ENCODE data around the gene USP3. TPM values are rescaled to one million over a fixed set of nuclear protein-coding genes. Genes with fewer than 3 reads are reported as not detected.

USP3 gene
- total and polyA plus RNA-seq, 2 of the 4 experiments (the other 2 are of a cell fraction), result 17.3 to 52.3 TPM

GRCh38 chr15:63640146-63640545, 135.8 kb downstream of the USP3 start:
- CTCF ChIA-PET, result interaction anchor here (0.6 kb wide), 1 partner anchor 36 kb away, joined by 3 read pairs; no protein-coding TSS in a partner anchor
- dilution Hi-C loops (cut with HindIII; ENCODE audit: low sequenced_read_pairs, unreplicated experiment), result no loop called here
- BruUV-seq (replicated peaks), result no TSS peak

More at GRCh38 chr15:63640146-63640545, 135.8 kb downstream of the USP3 start:
- Histone ChIP-seq H2BK15ac (ENCODE audit: low read depth, low read length) (no peak overlapping the region), H3K14ac (replicated peaks; ENCODE audit: low read depth, low read length) (no peak overlapping the region), H3K4me1 (ENCODE audit: control insufficient read depth, insufficient read depth, low read length) (peaks cover 3% of the 10 kb centered on the region; the same call in 1 of the 2 replicates), H3K4me2 (ENCODE audit: low read depth, low read length) (no peak overlapping the region), H3K23ac (ENCODE audit: low read depth, low read length) (no peak overlapping the region), H3K4ac (ENCODE audit: low read depth, low read length) (no peak overlapping the region), H4K91ac (ENCODE audit: insufficient read depth, low read depth, low read length) (no peak overlapping the region), H4K20me1 (ENCODE audit: insufficient read depth, low read length) (no peaks in the 10 kb centered on the region), H3K27me3 (ENCODE audit: control insufficient read depth, insufficient read depth, low read length) (no peaks in the 10 kb centered on the region), H2BK5ac (ENCODE audit: low read depth, low read length, poor library complexity, severe bottlenecking) (no peak overlapping the region), H2AFZ (replicated peaks; ENCODE audit: low read length, poor library complexity) (no peak overlapping the region), H3K56ac (ENCODE audit: extremely low read depth, insufficient read depth, low read length) (no peak overlapping the region), H3K9ac (ENCODE audit: low read depth, low read length) (no peak overlapping the region), H3K27ac (ENCODE audit: insufficient read depth, low read length) (no peak overlapping the region), H4K8ac (ENCODE audit: low read depth in 2 of 2, low read length in 2 of 2) (no peak overlapping the region), H2BK120ac (ENCODE audit: low read depth, low read length) (no peak overlapping the region), H3K9me3 (ENCODE audit: control insufficient read depth, insufficient read depth, low read length) (no peaks in the 10 kb centered on the region), H3K18ac (ENCODE audit: low read depth, low read length) (no peak overlapping the region), H2BK20ac (ENCODE audit: low read depth, low read length) (no peak overlapping the region), H2AK5ac (ENCODE audit: low read depth, low read length) (no peak overlapping the region), H3K36me3 (ENCODE audit: control insufficient read depth, insufficient read depth, low read length) (peaks cover 18% of the 10 kb centered on the region), H2AK9ac (replicated peaks; ENCODE audit: low read depth, low read length, poor library complexity) (no peak overlapping the region), H3K4me3 (ENCODE audit: insufficient read depth, low read depth, low read length) (no peak overlapping the region), H3K9me1 (ENCODE audit: insufficient read depth, low read length) (peaks cover 6% of the 10 kb centered on the region; the same call in 1 of the 2 replicates), H3K79me1 (ENCODE audit: low read depth in 1 of 2, low read length in 2 of 2) (no peaks in the 10 kb centered on the region), H4K5ac (ENCODE audit: low read depth, low read length) (no peak overlapping the region)
- TF ChIP-seq CHD1 (IDR thresholded peaks at IDR 0.05; ENCODE audit: low read depth, low read length) (no peak), RCOR1 (IDR thresholded peaks at IDR 0.05; ENCODE audit: insufficient replicate concordance, low read length) (no peak), MXI1 (IDR thresholded peaks at IDR 0.05; ENCODE audit: borderline replicate concordance, low read depth, low read length) (no peak), FOS (IDR thresholded peaks at IDR 0.05; ENCODE audit: low read depth, low read length) (no peak), RAD21 (IDR thresholded peaks at IDR 0.05; ENCODE audit: low read length) (no peak), BHLHE40 (IDR thresholded peaks at IDR 0.05; ENCODE audit: low read depth, low read length) (no peak)
- TF ChIP-seq, protein P1, sequence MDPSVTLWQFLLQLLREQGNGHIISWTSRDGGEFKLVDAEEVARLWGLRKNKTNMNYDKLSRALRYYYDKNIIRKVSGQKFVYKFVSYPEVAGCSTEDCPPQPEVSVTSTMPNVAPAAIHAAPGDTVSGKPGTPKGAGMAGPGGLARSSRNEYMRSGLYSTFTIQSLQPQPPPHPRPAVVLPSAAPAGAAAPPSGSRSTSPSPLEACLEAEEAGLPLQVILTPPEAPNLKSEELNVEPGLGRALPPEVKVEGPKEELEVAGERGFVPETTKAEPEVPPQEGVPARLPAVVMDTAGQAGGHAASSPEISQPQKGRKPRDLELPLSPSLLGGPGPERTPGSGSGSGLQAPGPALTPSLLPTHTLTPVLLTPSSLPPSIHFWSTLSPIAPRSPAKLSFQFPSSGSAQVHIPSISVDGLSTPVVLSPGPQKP (IDR thresholded peaks at IDR 0.05; ENCODE audit: borderline replicate concordance, low read depth, low read length), result no peak
- intact Hi-C loops (cut with micrococcal nuclease) (no loop called here), in situ Hi-C loops (cut with MboI; ENCODE audit: low sequenced_read_pairs) (loop anchor here (25.0 kb wide), 1 partner anchor 422 kb away; no protein-coding TSS in a partner anchor)
- ATAC-seq (ENCODE audit: low read depth) (no peak), DNase-seq (no peak)
- POLR2A ChIA-PET (ENCODE audit: unreplicated experiment), result no interaction called here
- WGBS, 2 experiments (ENCODE audit: extremely low coverage in 2 of 2, insufficient read length in 1 of 2), result no CpG with 5 or more reads among the region's 3 CpGs

Other genes starting within 250 kb of the USP3 start
- 7.7 and 10.6 TPM in 2 replicates for gene APH1B, start 227.0 kb upstream of the USP3 start, total RNA-seq (2012; rRNA removed)
- gene APH1B, start 227.0 kb upstream of the USP3 start, polyA plus RNA-seq (2012; rRNA removed), result 5.1 and 7.0 TPM in 2 replicates
- 33.7 and 36.4 TPM in 2 replicates for gene CA12, start 122.7 kb upstream of the USP3 start, total RNA-seq (2012; rRNA removed)
- 52.6 and 55.2 TPM in 2 replicates for gene CA12, start 122.7 kb upstream of the USP3 start, polyA plus RNA-seq (2012; rRNA removed)
- gene FBXL22, start 92.8 kb downstream of the USP3 start, total RNA-seq (2012; rRNA removed), result 0.28 and 0.36 TPM in 2 replicates
- gene FBXL22, start 92.8 kb downstream of the USP3 start, polyA plus RNA-seq (2012; rRNA removed), result 0.70 and 1.3 TPM in 2 replicates